Psoas muscle (tissue), 8 donors: Measurements from ENCODE around the gene COL6A1. TPM values are rescaled to one million over a fixed set of nuclear protein-coding genes. Genes with fewer than 3 reads are reported as not detected.
A peak's percentile ranks its signal among the peaks of the same experiment; 100 is the strongest.

Source experiments
- ATAC-seq, 4 donors: fragments of 200-7000 bp; cut with Tn5 transposase; one replicate each; pipeline ENCODE4 v1.9.1; 2020; ENCODE audit warnings: moderate library complexity in 3 of 4, mild to moderate bottlenecking in 2 of 4
- DNase-seq, 2 donors: peaks; one replicate each; pipeline ENCODE4 v3.0.0-alpha.2; 2020
- H3K27ac ChIP-seq: fragments of 200-600 bp; one replicate; pipeline ENCODE4 v1.8.0; 2022
- H3K27me3 ChIP-seq, 3 donors: fragments of 200-600 bp in 1 of 3; one replicate each; pipeline versions ENCODE4 v1.6.1 to v1.8.0; 2013 to 2022; ENCODE audit warnings: low read length in 2 of 3, mild to moderate bottlenecking in 2 of 3, moderate library complexity in 1 of 3; ENCODE audit not compliant: insufficient read depth in 3 of 3
- H3K36me3 ChIP-seq, 2 donors: fragments of 200-600 bp in 1 of 2; one replicate each; pipeline versions ENCODE4 v1.6.1 to v1.8.0; 2013 to 2022; ENCODE audit warnings: low read depth in 1 of 2, mild to moderate bottlenecking in 1 of 2, moderate library complexity in 1 of 2; ENCODE audit not compliant: insufficient read depth in 1 of 2
- H3K4me1 ChIP-seq: fragments of 200-600 bp; one replicate; pipeline ENCODE4 v1.8.0; 2022
- H3K4me3 ChIP-seq: fragments of 200-600 bp; one replicate; pipeline ENCODE4 v1.8.0; 2022; ENCODE audit warnings: mild to moderate bottlenecking
- H3K9me3 ChIP-seq: fragments of 200-600 bp; one replicate; pipeline ENCODE4 v1.8.0; 2022
- WGBS, 3 donors: extraction: QIAGEN DNeasy Blood & Tissue Kit; methylation state at CpG; one replicate each; pipeline versions ENCODE4 v1.1.6 to v1.1.7; 2013; 5-methylcytosine and 5-hydroxymethylcytosine counted together
- intact Hi-C, 2 donors: fragments of 100-400 bp; cut with DNase I; formaldehyde crosslinking; loops; one replicate each; pipeline versions ENCODE4 v1.11.0 to v1.14.2; 2022
- polyA plus RNA-seq, 3 donors: library from polyadenylated mRNA; stranded (reverse); fragments of 200-250 nt; gene quantifications; one replicate each; pipeline ENCODE4 v1.2.3, GENCODE V29; 2013
- total RNA-seq, 4 donors: library from RNA; stranded (reverse); fragmentation: NEBNext Ultra II Directional in 2 of 4; extraction: Animal tissue kit (Norgen Biotek cat#: 25700) in 2 of 4; gene quantifications; one replicate each; pipeline versions ENCODE4 v1.2.1 to v1.2.4, GENCODE V29; 2021 to 2023
- TF ChIP-seq, protein P1 (sequence below): fragments of 200-600 bp; IDR thresholded peaks from one replicate; pipeline ENCODE4 v1.8.0; 2022; ENCODE audit warnings: antibody characterized with exemption
- donor health status: healthy with polysubstance abuse.
- donor health status: DM: no; HTN: no; CAD: no; lungs with moderate emphysema.
- donor health status: Bipolar disorder and iron deficiency.
- donor health status: healthy.
- donor health status: DM: yes; HTN: yes; CAD: no.
- donor health status: DM: no; HTN: no; CAD: no.
- donor health status: DM: no; HTN: no; CAD: no.
- donor health status: DM: yes; HTN: yes; CAD: no.

The COL6A1 gene
- total and polyA plus RNA-seq, 7 donors, result 29.4 to 83.0 (median 36.1) TPM

DNA sequence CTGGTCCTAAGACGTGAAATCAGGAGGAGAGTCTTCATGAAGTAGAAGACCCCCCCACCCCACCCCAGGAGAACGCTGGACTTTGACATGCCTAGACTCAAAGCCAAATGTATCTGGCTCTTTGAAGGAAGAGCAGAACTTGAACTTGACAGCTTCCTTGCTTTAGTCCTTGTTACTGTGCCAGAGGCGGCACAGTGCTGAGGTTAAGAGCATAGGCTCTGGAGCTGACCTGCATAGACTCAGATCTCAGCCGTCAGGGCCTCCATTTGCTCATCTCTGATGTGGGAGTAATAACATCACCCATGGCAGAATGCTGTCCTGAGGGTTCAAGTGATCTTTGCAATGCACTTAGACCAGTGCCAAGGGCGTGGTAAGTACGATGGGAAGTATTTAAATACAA is 39.0 kb downstream of the COL6A1 start:
- H3K27me3 ChIP-seq, result peaks cover 0 to 24% (median 0%) of the 10 kb centered on the region in 3 donors
- TF ChIP-seq, protein P1, sequence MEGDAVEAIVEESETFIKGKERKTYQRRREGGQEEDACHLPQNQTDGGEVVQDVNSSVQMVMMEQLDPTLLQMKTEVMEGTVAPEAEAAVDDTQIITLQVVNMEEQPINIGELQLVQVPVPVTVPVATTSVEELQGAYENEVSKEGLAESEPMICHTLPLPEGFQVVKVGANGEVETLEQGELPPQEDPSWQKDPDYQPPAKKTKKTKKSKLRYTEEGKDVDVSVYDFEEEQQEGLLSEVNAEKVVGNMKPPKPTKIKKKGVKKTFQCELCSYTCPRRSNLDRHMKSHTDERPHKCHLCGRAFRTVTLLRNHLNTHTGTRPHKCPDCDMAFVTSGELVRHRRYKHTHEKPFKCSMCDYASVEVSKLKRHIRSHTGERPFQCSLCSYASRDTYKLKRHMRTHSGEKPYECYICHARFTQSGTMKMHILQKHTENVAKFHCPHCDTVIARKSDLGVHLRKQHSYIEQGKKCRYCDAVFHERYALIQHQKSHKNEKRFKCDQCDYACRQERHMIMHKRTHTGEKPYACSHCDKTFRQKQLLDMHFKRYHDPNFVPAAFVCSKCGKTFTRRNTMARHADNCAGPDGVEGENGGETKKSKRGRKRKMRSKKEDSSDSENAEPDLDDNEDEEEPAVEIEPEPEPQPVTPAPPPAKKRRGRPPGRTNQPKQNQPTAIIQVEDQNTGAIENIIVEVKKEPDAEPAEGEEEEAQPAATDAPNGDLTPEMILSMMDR, result no peak
- H3K4me3 ChIP-seq, result no peak overlapping the region
- WGBS, 3 donors, result 86 to 89% (median 88%) methylated on average over 6 of the region's 6 CpGs
- H3K27ac ChIP-seq, result no peak overlapping the region
- no peaks in the 10 kb centered on the region for H3K4me1 ChIP-seq
- no peaks in the 10 kb centered on the region for H3K9me3 ChIP-seq
- no peak for ATAC-seq
- DNase-seq, result no peak
- intact Hi-C loops, result no loop called here
- H3K36me3 ChIP-seq, result no peaks in the 10 kb centered on the region

DNA sequence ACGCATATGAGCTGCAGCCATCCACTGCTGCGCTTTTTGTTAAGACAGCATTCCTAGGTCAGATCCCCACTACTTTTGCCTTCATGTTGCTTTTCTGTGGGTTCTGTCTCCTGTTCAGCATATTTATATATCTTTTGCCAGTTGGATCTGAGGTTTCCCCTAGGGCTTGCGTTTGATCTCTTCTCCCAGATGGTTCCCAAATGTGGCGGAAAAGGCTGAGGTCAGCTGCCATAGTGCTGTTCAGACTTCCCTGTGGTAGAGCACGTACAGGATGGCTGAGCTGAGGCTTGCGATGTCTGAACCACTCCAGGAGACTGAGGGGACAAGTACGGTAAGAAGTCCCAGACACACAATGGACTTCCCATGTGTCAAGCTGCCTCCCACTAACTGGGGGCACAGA is 39.8 kb downstream of the COL6A1 start:
- TF ChIP-seq, protein P1, result no peak
- Histone ChIP-seq H3K27me3 (peaks cover 0 to 20% (median 0%) of the 10 kb centered on the region in 3 donors), H3K4me3 (no peak overlapping the region), H3K27ac (peak overlapping the region; percentile 16), H3K4me1 (no peaks in the 10 kb centered on the region), H3K36me3 (no peaks in the 10 kb centered on the region), H3K9me3 (no peaks in the 10 kb centered on the region)
- 85 to 92% (median 85%) methylated on average over 7 of the region's 7 CpGs for WGBS, 3 donors
- DNase-seq, result no peak
- ATAC-seq, result no peak
- intact Hi-C loops, result no loop called here

DNA sequence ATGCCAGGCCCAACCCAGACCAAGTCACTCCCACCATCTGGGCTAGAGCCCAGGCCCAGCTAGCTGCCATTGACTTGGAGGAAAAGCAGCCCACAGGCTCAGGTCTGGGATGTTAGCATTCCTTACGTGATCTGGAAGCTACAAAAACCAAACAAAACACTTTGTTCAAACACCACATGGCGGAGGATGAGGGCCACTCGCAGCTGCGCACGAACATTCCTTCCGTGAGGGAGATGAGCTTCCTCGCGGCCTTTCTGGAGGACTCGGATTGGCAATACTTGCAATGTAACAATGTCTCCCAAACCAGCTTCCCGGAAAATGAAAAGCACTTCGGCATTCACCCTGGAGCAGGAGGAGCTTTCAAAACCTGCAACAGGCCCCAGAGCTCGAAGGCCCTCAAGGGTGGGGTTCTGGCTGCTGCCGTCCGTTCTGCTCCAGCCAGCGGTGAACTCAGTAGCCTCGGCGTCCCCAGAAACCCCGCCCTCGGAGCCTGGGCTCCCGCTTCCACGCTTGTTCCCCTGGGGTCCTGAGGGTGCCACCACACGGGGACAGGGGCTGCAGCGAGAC is 40.5 kb downstream of the COL6A1 start:
- Histone ChIP-seq H3K4me3 (no peak overlapping the region), H3K9me3 (no peaks in the 10 kb centered on the region), H3K27me3 (peaks cover 0 to 20% (median 0%) of the 10 kb centered on the region in 3 donors), H3K27ac (peak overlapping the region; percentile 16), H3K36me3 (no peaks in the 10 kb centered on the region), H3K4me1 (no peaks in the 10 kb centered on the region)
- intact Hi-C loops, result no loop called here
- 79 to 85% (median 81%) methylated on average over 23 of the region's 23 CpGs for WGBS, 3 donors
- peak; percentile 79 to 87 for DNase-seq
- TF ChIP-seq, protein P1, result no peak
- peak in 3 of 4 donors; percentile 60 to 82 (median 70) for ATAC-seq

DNA sequence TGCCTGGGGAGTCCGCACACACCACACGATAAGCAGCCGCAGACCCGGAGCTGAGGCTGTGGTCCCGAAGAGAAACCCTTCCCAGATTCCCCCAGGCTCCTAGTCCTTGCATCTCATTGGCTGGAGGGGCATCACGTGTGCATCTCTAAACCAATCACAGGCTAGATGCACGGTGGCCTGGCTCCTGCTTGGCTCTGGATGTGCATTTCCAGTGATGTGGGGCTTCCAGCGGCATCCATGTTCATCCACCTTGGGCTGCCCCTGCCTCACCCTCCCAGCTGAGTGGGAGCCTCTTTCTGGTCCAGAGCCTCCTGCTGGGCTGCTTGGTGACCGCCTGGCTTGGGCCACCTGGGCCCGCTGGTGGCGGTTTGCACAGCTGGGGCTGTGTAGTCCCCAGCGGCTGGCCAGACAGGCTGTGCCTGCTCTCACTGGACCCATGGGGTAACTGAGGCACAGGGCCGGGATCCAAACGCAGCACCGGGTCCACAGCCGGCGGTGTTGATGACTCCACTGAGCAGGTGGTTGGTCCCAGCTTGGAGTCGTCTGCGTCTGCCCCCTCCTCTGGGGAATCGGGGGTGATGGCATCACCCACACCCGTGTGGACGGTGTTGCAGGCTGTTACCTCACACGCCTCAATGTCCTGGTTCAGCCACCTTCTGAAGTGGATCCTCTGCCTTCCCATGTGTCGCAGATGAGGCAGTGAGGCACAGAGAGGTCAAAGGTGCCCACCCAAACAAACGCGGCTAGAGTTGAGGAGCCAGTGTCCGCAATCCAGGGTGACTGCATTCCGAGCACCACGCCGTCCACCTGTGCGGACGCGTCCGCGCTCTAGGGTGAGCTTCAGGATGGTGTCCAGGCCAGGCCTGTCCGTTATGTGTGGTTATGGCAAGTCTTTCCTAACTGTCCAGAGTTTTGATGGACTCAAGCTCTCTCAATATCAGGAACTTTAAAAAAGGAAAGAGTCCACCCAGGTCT is 41.3 kb downstream of the COL6A1 start:
- DNase-seq (peak; percentile 50 to 77), ATAC-seq (peak in 3 of 4 donors; percentile 44 to 79 (median 58))
- H3K4me1 ChIP-seq, result no peaks in the 10 kb centered on the region
- H3K9me3 ChIP-seq, result no peaks in the 10 kb centered on the region
- peaks cover 0 to 14% (median 0%) of the 10 kb centered on the region in 3 donors for H3K27me3 ChIP-seq
- H3K27ac ChIP-seq, result no peak overlapping the region
- no peak overlapping the region for H3K4me3 ChIP-seq
- 84 to 86% (median 85%) methylated on average over 36 of the region's 36 CpGs for WGBS, 3 donors
- TF ChIP-seq, protein P1, result no peak
- intact Hi-C loops, result no loop called here
- H3K36me3 ChIP-seq, result no peaks in the 10 kb centered on the region
